GM12892 (cell line): ENCODE results near the gene EMC10.

Experiments used
- POLR2A ChIP-seq: IDR thresholded peaks from 2 replicates; pipeline ENCODE4 v1.6.1; 2011; ENCODE audit warnings: low read depth, low read length, control low read depth
- TAF1 ChIP-seq: IDR thresholded peaks from 2 replicates; pipeline ENCODE4 v1.6.1; 2011; ENCODE audit warnings: low read depth, mild to moderate bottlenecking, control low read depth, low read length, borderline replicate concordance

- no peak for TF ChIP-seq POLR2A
- TF ChIP-seq TAF1, result no peak
Measured at GRCh38 chr19:50435221-50435620, 41.1 kb upstream of the EMC10 start.
